Fibroblast of pulmonary artery (primary cell): ENCODE data around the gene SEL1L2.

ENCODE experiments used
- DNase-seq: peaks from one replicate; pipeline ENCODE4 v3.0.0-alpha.2; 2010; ENCODE audit warnings: low read depth
- H3K4me3 ChIP-seq: replicated peaks from 2 replicates; pipeline ENCODE4 v1.5.1; 2011; ENCODE audit warnings: low read depth, mild to moderate bottlenecking, control low read depth, low read length, moderate library complexity
- TF ChIP-seq, protein P1 (sequence below): IDR thresholded peaks from 2 replicates; pipeline ENCODE4 v1.5.1; 2011; ENCODE audit warnings: mild to moderate bottlenecking, control low read depth, low read length, inconsistent platforms; ENCODE audit errors: missing control alignments

Gene SEL1L2

DNA sequence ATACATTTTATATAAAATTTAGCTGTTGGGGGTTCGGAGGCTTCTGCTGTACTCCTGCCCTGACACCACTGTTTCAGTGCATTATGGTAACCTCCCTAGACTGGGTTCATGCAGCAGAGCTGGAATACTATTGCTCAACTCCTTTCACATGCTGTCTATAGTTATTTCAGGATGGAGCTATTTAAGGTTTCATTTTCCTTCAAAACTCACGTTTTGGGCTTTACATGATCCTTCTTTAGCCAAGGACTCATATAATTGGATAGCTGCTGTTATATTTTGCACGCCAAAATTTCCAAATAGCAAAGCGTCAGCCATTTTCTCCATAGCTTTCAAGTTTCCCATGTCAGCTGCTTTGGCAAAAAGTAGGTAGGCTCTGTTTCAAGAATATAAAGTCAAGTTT lies 76.8 kb downstream of the SEL1L2 start:
- TF ChIP-seq, protein P1, sequence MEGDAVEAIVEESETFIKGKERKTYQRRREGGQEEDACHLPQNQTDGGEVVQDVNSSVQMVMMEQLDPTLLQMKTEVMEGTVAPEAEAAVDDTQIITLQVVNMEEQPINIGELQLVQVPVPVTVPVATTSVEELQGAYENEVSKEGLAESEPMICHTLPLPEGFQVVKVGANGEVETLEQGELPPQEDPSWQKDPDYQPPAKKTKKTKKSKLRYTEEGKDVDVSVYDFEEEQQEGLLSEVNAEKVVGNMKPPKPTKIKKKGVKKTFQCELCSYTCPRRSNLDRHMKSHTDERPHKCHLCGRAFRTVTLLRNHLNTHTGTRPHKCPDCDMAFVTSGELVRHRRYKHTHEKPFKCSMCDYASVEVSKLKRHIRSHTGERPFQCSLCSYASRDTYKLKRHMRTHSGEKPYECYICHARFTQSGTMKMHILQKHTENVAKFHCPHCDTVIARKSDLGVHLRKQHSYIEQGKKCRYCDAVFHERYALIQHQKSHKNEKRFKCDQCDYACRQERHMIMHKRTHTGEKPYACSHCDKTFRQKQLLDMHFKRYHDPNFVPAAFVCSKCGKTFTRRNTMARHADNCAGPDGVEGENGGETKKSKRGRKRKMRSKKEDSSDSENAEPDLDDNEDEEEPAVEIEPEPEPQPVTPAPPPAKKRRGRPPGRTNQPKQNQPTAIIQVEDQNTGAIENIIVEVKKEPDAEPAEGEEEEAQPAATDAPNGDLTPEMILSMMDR = no peak
- DNase-seq = no peak
- no peak overlapping the region for H3K4me3 ChIP-seq

DNA sequence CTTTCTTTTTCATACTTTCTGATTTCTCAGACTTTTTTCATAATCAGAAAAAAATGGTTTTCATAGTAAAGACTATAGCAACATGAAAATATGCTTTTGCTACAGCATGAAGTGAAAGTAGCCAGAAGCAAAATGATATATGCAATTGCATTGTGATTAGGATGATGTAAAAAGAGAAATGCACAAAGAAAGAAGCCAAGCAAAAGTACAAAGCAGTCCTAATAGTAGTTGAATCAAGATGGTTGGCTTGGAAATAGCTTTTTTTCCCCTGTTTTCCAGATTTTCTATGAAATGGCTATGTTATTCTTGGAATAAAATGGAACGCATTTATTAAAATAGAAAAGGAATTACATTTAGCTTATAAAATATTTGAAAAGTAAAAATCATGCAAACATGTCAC lies 77.3 kb downstream of the SEL1L2 start:
- no peak overlapping the region for H3K4me3 ChIP-seq
- no peak for DNase-seq
- TF ChIP-seq, protein P1 = no peak

DNA sequence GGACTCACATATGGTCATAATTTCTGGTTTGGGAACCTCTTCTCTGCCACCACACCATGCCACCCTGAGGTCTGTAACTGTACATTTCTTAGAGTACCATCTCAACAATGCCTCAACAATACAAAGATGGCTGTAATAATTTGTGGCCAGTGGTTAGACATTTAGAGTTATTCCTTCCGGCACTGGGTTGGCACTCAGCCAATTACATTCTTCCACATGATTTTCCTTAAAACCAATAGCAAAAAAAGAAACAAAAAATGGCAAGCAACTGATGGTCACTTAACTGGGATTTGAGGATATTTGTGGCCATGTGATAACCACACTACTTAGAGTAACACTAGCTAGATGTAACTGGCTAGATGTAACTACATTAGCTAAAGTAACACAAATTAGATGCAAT lies 79.9 kb downstream of the SEL1L2 start:
- no peak overlapping the region for H3K4me3 ChIP-seq
- TF ChIP-seq, protein P1 = no peak
- DNase-seq = peak; percentile 0

DNA sequence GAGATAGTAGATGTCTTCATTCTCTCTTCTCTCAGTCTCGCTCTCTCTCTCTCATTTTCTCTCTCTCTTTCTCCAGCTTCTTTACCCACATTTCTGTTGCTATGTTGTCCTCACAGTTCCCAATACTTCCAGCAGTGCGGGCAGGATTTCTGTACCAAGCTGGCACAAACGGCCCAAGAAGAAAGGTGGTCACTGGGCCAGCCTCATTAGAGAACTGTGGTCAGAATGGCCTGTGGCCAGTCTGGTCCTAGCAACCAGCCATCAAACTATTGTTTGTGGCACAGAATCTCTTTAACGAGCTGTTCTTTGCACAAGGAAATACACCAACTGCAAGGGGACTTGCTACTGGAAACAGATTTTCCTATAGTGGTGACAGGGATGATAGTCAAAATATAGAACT lies 81.3 kb downstream of the SEL1L2 start:
- TF ChIP-seq, protein P1 = no peak
- no peak overlapping the region for H3K4me3 ChIP-seq
- DNase-seq = no peak

DNA sequence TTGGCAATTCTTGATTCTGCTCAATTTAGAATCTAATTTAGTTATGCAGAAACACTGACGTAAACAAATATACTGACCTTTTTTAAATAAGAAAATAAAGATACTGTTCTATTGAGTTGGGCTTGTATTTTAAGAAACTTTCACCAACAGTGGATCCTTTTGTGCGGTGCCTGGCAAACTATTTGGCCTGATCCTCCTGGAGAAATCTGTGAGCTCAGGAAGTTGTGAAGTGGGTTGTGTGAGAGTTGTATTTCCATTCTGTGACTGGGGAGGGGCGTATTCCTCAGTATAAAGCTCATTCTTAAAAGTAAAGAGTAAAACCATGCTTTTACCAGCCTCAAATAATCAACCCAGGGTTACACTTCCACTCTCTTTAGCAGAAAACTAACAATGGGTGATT lies 85.6 kb downstream of the SEL1L2 start:
- TF ChIP-seq, protein P1 = no peak
- no peak for DNase-seq
- no peak overlapping the region for H3K4me3 ChIP-seq

DNA sequence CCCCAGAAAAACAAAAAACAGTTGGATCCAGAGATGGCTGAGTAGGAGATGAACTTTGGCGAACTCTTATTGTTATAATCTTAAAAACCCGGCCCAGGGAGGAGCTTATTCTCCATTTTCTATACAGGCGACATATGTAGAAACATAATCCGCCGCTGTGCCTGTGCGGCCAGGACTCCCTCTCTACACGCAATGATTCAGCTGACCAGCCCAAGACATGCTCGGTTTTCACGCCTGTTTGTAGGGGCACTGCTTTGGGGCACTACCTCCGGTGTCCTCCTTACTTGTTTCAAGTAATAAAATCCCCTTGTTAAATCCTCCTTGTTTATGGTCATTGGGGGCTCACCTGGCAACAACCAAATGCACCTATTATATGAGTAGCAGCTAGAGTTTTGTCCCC lies 89.9 kb downstream of the SEL1L2 start:
- DNase-seq = no peak
- TF ChIP-seq, protein P1 = no peak
- H3K4me3 ChIP-seq = no peak overlapping the region

DNA sequence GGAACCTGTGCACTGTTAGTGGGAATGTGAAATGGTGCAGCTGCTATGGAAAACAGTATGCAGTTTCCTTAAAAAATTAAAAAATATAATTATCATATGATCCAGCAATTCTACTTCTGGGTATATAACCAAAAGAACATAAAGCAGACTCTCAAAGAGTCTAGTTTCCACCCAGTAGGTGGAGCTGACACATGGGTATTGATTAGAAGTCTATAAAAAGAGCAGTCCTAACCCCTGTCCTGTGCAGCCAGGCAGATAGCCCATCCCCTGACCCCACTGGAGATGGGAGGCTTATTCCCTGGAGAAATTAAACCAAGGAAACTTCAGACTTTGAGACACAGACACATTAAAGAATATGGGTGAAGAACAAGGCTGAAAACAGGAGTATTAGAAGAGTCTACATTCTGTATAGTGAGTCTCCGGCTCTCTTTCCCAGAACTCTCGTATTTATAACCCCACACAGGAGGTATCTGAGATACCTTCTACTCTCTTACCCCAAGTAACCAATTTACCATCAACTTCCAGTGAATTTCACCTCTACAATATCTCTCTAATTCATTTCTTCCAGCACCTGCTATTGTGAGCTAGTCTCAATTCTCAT lies 92.3 kb downstream of the SEL1L2 start:
- no peak for DNase-seq
- TF ChIP-seq, protein P1 = no peak
- H3K4me3 ChIP-seq = no peak overlapping the region
